Limb (tissue), 2 donors: ENCODE data around the gene CACNA2D3.
"Not testable (repeated sequence)": the region's sequence is repeated elsewhere in the genome, so short reads cannot be mapped to it uniquely, and the experiment has no call there.

Experiments
- DNase-seq, 2 donors: peaks; one replicate each; pipeline ENCODE4 v3.0.0-alpha.2; 2016; ENCODE audit errors: extremely low spot score in 2 of 2

The CACNA2D3 gene

GRCh38 chr3:54122324-54123002 lies at the start of gene CACNA2D3:
CACNA2D3 (plus strand) TSS chr3:54122552.
- DNase-seq, result peak; percentile 34 to 73

- no peak for DNase-seq
Measured at GRCh38 chr3:54073386-54073785, 49.0 kb upstream of the CACNA2D3 start.

- DNase-seq, result no peak
Measured at GRCh38 chr3:54079314-54079713, 43.0 kb upstream of the CACNA2D3 start.

- DNase-seq, result no peak
Measured at GRCh38 chr3:54079730-54080325, 42.5 kb upstream of the CACNA2D3 start.

DNA sequence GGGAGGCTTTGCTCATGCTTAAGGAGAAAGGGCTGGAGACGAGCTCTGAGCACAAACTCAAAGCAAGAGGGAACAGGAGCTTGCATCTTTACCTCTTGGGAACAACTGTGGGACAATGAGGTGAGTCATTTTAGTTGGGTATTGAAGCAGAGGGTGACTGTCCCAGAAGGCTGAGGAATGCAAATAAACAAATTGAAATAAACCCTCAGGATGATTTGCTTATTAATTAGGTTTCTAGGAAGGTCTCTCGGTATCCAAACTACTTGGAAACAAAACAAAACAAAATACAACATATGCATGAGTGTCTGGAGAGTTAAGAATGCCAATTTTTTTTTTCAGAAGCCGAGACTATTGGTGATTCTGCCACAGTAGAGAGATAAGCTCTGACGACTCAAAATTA lies 38.4 kb upstream of the CACNA2D3 start:
- DNase-seq, result no peak

GRCh38 chr3:54085936-54086335 lies 36.4 kb upstream of the CACNA2D3 start:
- no peak for DNase-seq

DNA sequence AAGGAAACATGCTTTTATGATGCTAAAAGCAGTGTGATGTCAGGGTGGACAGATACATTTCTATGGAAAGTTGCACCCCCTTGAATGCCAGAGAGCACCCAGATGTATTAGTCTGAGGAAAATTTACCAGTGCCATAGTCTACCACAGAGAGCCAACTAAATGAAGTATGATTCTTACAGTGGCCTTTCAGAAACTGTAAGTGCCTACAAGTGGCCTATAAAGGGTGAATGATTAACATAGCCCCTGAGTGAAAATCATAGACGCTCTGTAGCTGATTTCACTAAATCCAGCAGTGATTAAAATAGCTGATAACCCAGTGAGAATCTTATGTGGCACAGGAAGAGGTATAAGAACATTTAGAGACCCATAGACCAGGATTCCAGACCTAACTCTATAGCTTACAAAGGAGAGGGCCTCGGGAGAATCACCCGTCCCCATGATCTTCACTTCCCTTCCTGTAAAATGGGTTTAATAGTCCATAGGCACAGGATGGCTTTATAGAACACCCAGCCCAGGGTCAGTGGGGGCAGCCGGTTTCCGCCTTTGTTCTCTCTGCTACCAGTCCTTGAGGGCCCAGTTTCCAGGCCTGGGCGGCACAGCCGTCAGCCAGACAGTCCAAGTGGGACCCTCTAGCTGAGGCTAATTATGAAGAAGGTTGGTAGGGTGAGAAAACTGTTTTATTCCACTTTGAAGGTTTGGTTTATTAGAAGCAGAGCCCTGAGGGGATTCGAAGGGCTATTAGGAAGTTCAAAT lies 35.5 kb upstream of the CACNA2D3 start:
- no peak for DNase-seq

- peak in 1 of 2 donors; percentile 53 for DNase-seq
Measured at GRCh38 chr3:54087581-54088410, 34.6 kb upstream of the CACNA2D3 start.

GRCh38 chr3:54093491-54094248 lies 28.7 kb upstream of the CACNA2D3 start:
- DNase-seq, result no peak

- no peak for DNase-seq
Measured at GRCh38 chr3:54094926-54095325, 27.4 kb upstream of the CACNA2D3 start.

- no peak for DNase-seq
Measured at GRCh38 chr3:54099381-54099780, 23.0 kb upstream of the CACNA2D3 start.

GRCh38 chr3:54104084-54104483 lies 18.3 kb upstream of the CACNA2D3 start:
- DNase-seq, result no peak

DNA sequence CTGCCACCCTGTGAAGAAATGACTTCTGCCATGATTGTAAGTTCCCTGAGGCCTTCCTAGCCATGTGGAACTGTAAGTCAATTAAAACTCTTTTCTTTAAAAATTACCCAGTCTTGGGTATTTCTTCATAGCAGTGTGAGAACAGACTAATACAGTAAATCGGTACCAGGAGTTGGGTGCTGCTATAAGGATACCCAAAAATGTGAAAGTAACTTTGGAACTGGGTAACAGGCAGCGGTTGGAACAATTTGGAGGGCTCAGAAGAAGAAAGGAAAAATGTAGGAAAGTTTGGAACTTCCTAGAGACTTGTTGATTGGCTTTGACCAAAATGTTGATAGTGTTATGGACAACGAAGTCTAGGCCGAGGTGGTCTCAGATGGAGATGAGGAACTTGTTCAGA lies 6.2 kb upstream of the CACNA2D3 start:
- DNase-seq, result not testable (repeated sequence)

DNA sequence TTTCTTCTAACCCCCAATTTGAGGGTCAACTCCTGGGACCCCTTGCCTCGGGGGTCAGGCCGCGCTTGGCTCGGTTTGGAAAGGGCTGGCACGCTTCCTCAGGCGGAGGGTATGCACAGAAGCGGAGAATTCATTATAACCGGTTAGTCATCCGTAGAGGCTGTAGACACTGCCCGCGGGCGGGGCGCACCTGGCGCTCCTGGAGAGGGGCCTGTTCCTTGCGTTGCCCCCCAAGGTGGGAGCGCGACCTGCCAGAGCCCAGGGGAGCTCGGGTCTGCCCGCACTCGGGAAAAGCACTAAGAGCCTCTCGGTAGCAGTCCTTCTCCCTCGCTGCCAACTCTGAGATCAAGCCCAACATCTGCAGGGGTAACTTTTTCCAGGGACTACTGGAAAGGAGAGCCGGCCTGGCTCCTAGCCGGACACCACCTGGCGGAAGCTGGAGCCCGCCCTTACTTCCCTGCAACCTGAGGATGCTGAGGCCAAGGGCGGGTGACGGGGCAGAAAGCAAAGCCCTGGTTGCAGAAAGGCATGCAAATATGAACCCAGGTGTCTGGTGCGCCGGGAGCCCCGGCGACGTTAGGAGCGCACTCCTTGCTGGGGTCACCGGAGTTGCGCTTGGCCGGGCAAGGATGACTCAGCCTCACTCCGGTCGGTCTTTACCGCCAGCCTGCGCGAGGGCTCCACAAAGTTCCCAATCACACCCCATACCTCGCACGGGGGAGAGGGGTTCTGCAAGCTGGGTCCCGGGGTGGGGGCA lies 1.5 kb upstream of the CACNA2D3 start:
- DNase-seq, result peak in 1 of 2 donors; percentile 58

- peak in 1 of 2 donors; percentile 61 for DNase-seq
Measured at GRCh38 chr3:54121414-54122323, 683 bp upstream of the CACNA2D3 start.

- DNase-seq, result no peak
Measured at GRCh38 chr3:54123003-54123775, 837 bp downstream of the CACNA2D3 start.

DNA sequence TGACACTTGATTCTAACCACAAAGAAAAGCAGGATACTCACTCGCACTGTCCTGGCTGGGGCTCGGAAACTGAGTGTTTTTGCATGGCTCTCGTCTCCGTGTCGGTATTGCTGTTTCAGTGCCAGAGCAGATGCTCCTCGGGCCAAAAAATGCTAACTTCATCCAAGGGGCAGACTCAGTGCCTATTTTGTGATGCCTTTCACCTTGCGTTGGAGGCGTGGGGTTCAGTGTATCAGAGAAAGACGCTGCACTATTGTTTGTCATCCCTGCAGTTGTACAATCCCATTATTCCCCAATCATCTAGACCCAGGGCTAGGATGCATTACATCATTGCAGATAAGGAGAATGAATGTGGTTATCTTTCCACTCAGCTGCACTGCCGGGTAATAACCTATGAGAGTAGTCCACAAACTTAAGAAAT lies 1.4 kb downstream of the CACNA2D3 start:
- peak in 1 of 2 donors; percentile 19 for DNase-seq

DNA sequence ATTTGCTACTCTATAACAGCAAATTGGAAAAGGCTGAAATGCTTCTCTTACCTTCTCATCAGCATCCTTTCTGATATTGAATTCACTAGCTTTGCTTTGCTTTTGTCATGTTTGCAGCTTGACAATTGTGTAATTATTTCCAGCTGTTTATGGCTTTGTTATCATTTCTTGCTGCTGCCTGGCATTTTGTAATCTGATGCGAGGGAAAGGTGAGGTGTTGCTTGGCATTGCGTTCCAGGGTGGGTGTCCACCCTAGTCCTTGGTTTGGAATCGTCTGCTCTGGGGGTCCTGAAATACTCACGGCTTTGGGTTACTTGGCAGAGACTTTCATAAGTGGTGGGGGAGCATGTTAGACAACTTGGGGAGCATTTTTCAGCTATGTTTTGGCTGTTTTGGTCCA lies 2.9 kb downstream of the CACNA2D3 start:
- DNase-seq, result no peak
